GM23338 (cell line): ENCODE measurements around the gene EYA2. TPM values are rescaled to one million over a fixed set of nuclear protein-coding genes. Genes with fewer than 3 reads are reported as not detected.

ENCODE experiments used
- ATAC-seq: fragments of 200-7000 bp; cut with Tn5 transposase; 3 replicates; pipeline ENCODE4 v1.9.1; 2020
- DNase-seq: peaks from one replicate; pipeline ENCODE4 v3.0.0-alpha.2; 2015; ENCODE audit warnings: low spot score
- H2AFZ ChIP-seq: fragments of 200-600 bp; sonication (generic); 2 replicates; pipeline ENCODE4 v1.8.0; 2016; ENCODE audit warnings: antibody characterized with exemption, mild to moderate bottlenecking, moderate library complexity
- H3F3A ChIP-seq: fragments of 200-600 bp; sonication (generic); replicated peaks from 2 replicates; pipeline ENCODE4 v1.8.0; 2017; ENCODE audit warnings: antibody characterized with exemption, mixed run types, low read depth
- H3K27ac ChIP-seq: fragments of 200-600 bp; sonication (generic); 2 replicates; pipeline ENCODE4 v1.6.1; 2016; ENCODE audit warnings: low read depth
- H3K27me3 ChIP-seq: fragments of 200-600 bp; sonication (generic); 2 replicates; pipeline ENCODE4 v1.8.0; 2016; ENCODE audit warnings: mild to moderate bottlenecking, mixed run types, moderate library complexity; ENCODE audit not compliant: insufficient read depth
- H3K36me3 ChIP-seq: fragments of 200-600 bp; sonication (generic); 2 replicates; pipeline ENCODE4 v1.8.0; 2016; ENCODE audit warnings: mild to moderate bottlenecking; ENCODE audit not compliant: insufficient read depth
- H3K4me1 ChIP-seq: fragments of 200-600 bp; sonication (generic); 2 replicates; pipeline ENCODE4 v1.8.0; 2016; ENCODE audit warnings: mild to moderate bottlenecking, moderate library complexity; ENCODE audit not compliant: insufficient read depth
- H3K4me2 ChIP-seq: fragments of 200-600 bp; sonication (generic); 2 replicates; pipeline ENCODE4 v1.7.1; 2017; ENCODE audit warnings: mixed run types
- H3K4me3 ChIP-seq: fragments of 200-600 bp; sonication (generic); 2 replicates; pipeline ENCODE4 v1.6.1; 2016; ENCODE audit warnings: mixed run types
- H3K79me2 ChIP-seq: fragments of 200-600 bp; sonication (generic); replicated peaks from 2 replicates; pipeline ENCODE4 v1.8.0; 2017; ENCODE audit warnings: mild to moderate bottlenecking; ENCODE audit not compliant: insufficient read depth
- H3K9me2 ChIP-seq: fragments of 200-600 bp; sonication (generic); 2 replicates; pipeline ENCODE4 v1.8.0; 2017; ENCODE audit not compliant: insufficient read depth
- H4K20me1 ChIP-seq: fragments of 200-600 bp; sonication (generic); replicated peaks from 2 replicates; pipeline ENCODE4 v1.8.0; 2017; ENCODE audit warnings: mild to moderate bottlenecking; ENCODE audit not compliant: insufficient read depth
- H3K27ac Mint-ChIP-seq: 2 replicates; pipeline ENCODE4 v1.8.0; 2020; ENCODE audit warnings: inconsistent platforms, mild to moderate bottlenecking, moderate library complexity, mixed read lengths
- H3K27me3 Mint-ChIP-seq: 3 replicates; pipeline ENCODE4 v1.8.0; 2022; ENCODE audit warnings: low read depth, mild to moderate bottlenecking, moderate library complexity, mixed read lengths, inconsistent platforms; ENCODE audit not compliant: insufficient read depth, poor library complexity
- H3K36me3 Mint-ChIP-seq: 3 replicates; pipeline ENCODE4 v1.8.0; 2021; ENCODE audit warnings: low read depth, mild to moderate bottlenecking, inconsistent platforms, moderate library complexity, mixed read lengths
- H3K4me1 Mint-ChIP-seq: 3 replicates; pipeline ENCODE4 v1.8.0; 2020; ENCODE audit warnings: mild to moderate bottlenecking, inconsistent platforms, mixed read lengths
- H3K4me3 Mint-ChIP-seq: 3 replicates; pipeline ENCODE4 v1.8.0; 2021; ENCODE audit warnings: moderate library complexity, mild to moderate bottlenecking, inconsistent platforms, mixed read lengths
- H3K9me3 Mint-ChIP-seq: 3 replicates; pipeline ENCODE4 v1.8.0; 2020; ENCODE audit warnings: moderate library complexity, mild to moderate bottlenecking, inconsistent platforms, mixed read lengths
- CREB1 ChIP-seq: fragments of 250-450 bp; sonication (Bioruptor Pico); IDR thresholded peaks from 2 replicates; pipeline ENCODE4 v1.5.0; 2020; ENCODE audit warnings: low read depth, mild to moderate bottlenecking, moderate library complexity
- CTCF ChIP-seq, 2 experiments: fragments of 200-600 bp in 1 of 2; sonication (generic) in 1 of 2; conservative IDR thresholded peaks; 2 replicates each; pipeline versions ENCODE4 v1.5.1 to v1.6.1; 2016 to 2017; ENCODE audit warnings: antibody characterized with exemption in 2 of 2, low read depth in 2 of 2, mild to moderate bottlenecking in 2 of 2, moderate library complexity in 1 of 2
- REST ChIP-seq: IDR thresholded peaks from one replicate; pipeline ENCODE4 v1.6.1; 2018; ENCODE audit warnings: antibody characterized with exemption; ENCODE audit not compliant: unreplicated experiment
- STAT1 ChIP-seq: IDR thresholded peaks from one replicate; pipeline ENCODE4 v1.6.1; 2016; ENCODE audit warnings: antibody characterized with exemption; ENCODE audit not compliant: unreplicated experiment
- ZNF114 ChIP-seq: fragments of 250-450 bp; sonication (Bioruptor Pico); IDR thresholded peaks from 2 replicates; pipeline ENCODE4 v1.5.0; 2020; ENCODE audit warnings: mild to moderate bottlenecking, moderate library complexity
- polyA plus RNA-seq: library from polyadenylated mRNA; unstranded; fragments of >200 nt; fragmentation: Nextera tagmentation; extraction: Ambion mirVana; gene quantifications from 2 replicates; pipeline ENCODE4 v1.2.1, GENCODE V29; 2016
- total RNA-seq: library from RNA; depleted of rRNA; stranded (reverse); fragments of >200 nt; shearing (Covaris generic); gene quantifications from 2 replicates; pipeline ENCODE4 v1.2.3, GENCODE V29; 2014

The EYA2 gene
- total and polyA plus RNA-seq, 2 experiments from 2014 or later = 0.50 to 0.56 TPM

- DNase-seq = peak; percentile 77
- Histone ChIP-seq H3K4me3 (no peak overlapping the region), H3K4me1 (no peaks in the 10 kb centered on the region), H3K27me3 (no peaks in the 10 kb centered on the region), H3K36me3 (no peaks in the 10 kb centered on the region), H3F3A (no peaks in the 10 kb centered on the region), H4K20me1 (no peaks in the 10 kb centered on the region), H3K27ac (no peak overlapping the region), H3K9me2 (no peaks in the 10 kb centered on the region), H3K79me2 (no peaks in the 10 kb centered on the region), H2AFZ (no peak overlapping the region), H3K4me2 (no peak overlapping the region)
- TF ChIP-seq ZNF114 = no peak
- peak; percentile 49 to 55 for TF ChIP-seq CTCF (conservative IDR thresholded peaks at IDR 0.05; ENCODE audit: low read depth in 2 of 2)
- TF ChIP-seq REST = no peak
- H3K9me3 Mint-ChIP-seq = no peaks in the 10 kb centered on the region
- H3K36me3 Mint-ChIP-seq = no peaks in the 10 kb centered on the region
- H3K27ac Mint-ChIP-seq = no peak overlapping the region; the same call in 1 of the 2 replicates
- peak; percentile 69 for ATAC-seq
- H3K27me3 Mint-ChIP-seq = peaks cover 6% of the 10 kb centered on the region
- no peaks in the 10 kb centered on the region for H3K4me1 Mint-ChIP-seq
- no peak overlapping the region for H3K4me3 Mint-ChIP-seq
Observed at GRCh38 chr20:47173596-47174216, 279.1 kb downstream of the EYA2 start.

- Histone ChIP-seq H2AFZ (peak overlapping the region; percentile 38; the same call in 1 of the 2 replicates), H3F3A (no peaks in the 10 kb centered on the region), H3K79me2 (no peaks in the 10 kb centered on the region), H3K4me1 (no peaks in the 10 kb centered on the region), H3K27me3 (no peaks in the 10 kb centered on the region), H3K9me2 (no peaks in the 10 kb centered on the region), H4K20me1 (no peaks in the 10 kb centered on the region), H3K4me3 (no peak overlapping the region), H3K36me3 (no peaks in the 10 kb centered on the region), H3K27ac (no peak overlapping the region), H3K4me2 (no peak overlapping the region)
- DNase-seq = no peak
- TF ChIP-seq CREB1 (CRISPR knock-in tag) (no peak), STAT1 (no peak), CTCF (conservative IDR thresholded peaks at IDR 0.05; ENCODE audit: low read depth in 2 of 2) (peak in 1 of 2 experiments; percentile 38; a peak in 2 of 4 replicates)
- peaks cover 6% of the 10 kb centered on the region for H3K27me3 Mint-ChIP-seq
- no peaks in the 10 kb centered on the region for H3K36me3 Mint-ChIP-seq
- H3K4me3 Mint-ChIP-seq = no peak overlapping the region
- H3K27ac Mint-ChIP-seq = no peak overlapping the region
- H3K9me3 Mint-ChIP-seq = no peaks in the 10 kb centered on the region
- ATAC-seq = peak; percentile 70
- H3K4me1 Mint-ChIP-seq = no peaks in the 10 kb centered on the region
Observed at GRCh38 chr20:47174456-47175243, 280.0 kb downstream of the EYA2 start.
